K562 (cell line): ENCODE results near the gene NPAS2. TPM values are rescaled to one million over a fixed set of nuclear protein-coding genes. Genes with fewer than 3 reads are reported as not detected.

Experiments used
- ATAC-seq: fragments of 200-7000 bp; cut with Tn5 transposase; 3 replicates; pipeline ENCODE4 v1.9.1; 2020; ENCODE audit warnings: moderate library complexity
- BruUV-seq: library from RNA; stranded (reverse); fragments of 400-500 nt; replicated peaks from 2 replicates; lab custom pipeline; 2021; lab: Mats Ljungman, UMichigan
- CTCF ChIA-PET: fragments of 300-600 bp; formaldehyde crosslinking; extraction: SDS; loops from one replicate; lab custom pipeline; 2021; ENCODE audit warnings: low intra/inter-chr PET ratio; lab: Yijun Ruan, JAX
- POLR2A ChIA-PET: fragments of 300-600, 350-650 bp; sonication (Branson Sonifier 250); formaldehyde crosslinking; extraction: SDS; loops from one replicate; lab custom pipeline; 2021; ENCODE audit warnings: antibody characterized with exemption, inconsistent platforms; lab: Yijun Ruan, JAX
- DNase-seq, 4 experiments: peaks; one replicate each; pipeline versions ENCODE4 v3.0.0 to v3.0.0-alpha.2; 2011 to 2018; ENCODE audit warnings: low spot score in 3 of 4, mixed read lengths in 3 of 4; ENCODE audit errors: extremely low read depth in 1 of 4
- FAIRE-seq: peaks from 2 replicates; lab custom pipeline; 2011; peaks lifted over from hg19 to GRCh38; lab: Jason Lieb, UNC
- H2AFZ ChIP-seq: 2 replicates; pipeline ENCODE4 v1.6.0; 2011; ENCODE audit warnings: low read depth, low read length, control low read depth, inconsistent platforms
- H3K27ac ChIP-seq: fragments of 200-600 bp; 3 replicates; pipeline ENCODE4 v1.8.0; 2011; ENCODE audit warnings: low read depth, mild to moderate bottlenecking, control low read depth, inconsistent platforms, low read length, moderate library complexity, mixed read lengths; ENCODE audit errors: extremely low read depth
- H3K27me3 ChIP-seq, 2 experiments: fragments of 300-600 bp in 1 of 2; 2 replicates in 1 of 2; 3 replicates in 1 of 2; pipeline versions ENCODE4 v1.6.0 to v1.8.0; 2011; ENCODE audit warnings: inconsistent platforms in 2 of 2, low read length in 2 of 2, mild to moderate bottlenecking in 1 of 2, mixed read lengths in 1 of 2, moderate library complexity in 1 of 2; ENCODE audit not compliant: control insufficient read depth in 2 of 2, insufficient read depth in 2 of 2
- H3K36me3 ChIP-seq: fragments of 300-600 bp; 3 replicates; pipeline ENCODE4 v1.8.0; 2011; ENCODE audit warnings: mild to moderate bottlenecking, low read length, inconsistent platforms; ENCODE audit not compliant: control insufficient read depth, insufficient read depth
- H3K4me1 ChIP-seq, 2 experiments: fragments of 200-600 bp in 1 of 2; replicated peaks in 1 of 2; 2 replicates in 1 of 2; 3 replicates in 1 of 2; pipeline versions ENCODE4 v1.5.1 to v1.8.0; 2011; ENCODE audit warnings: inconsistent platforms in 2 of 2, low read length in 2 of 2, mild to moderate bottlenecking in 1 of 2, mixed read lengths in 1 of 2, moderate library complexity in 1 of 2; ENCODE audit not compliant: control insufficient read depth in 2 of 2, insufficient read depth in 2 of 2
- H3K4me2 ChIP-seq: 2 replicates; pipeline ENCODE4 v1.6.1; 2011; ENCODE audit warnings: low read length, control low read depth, inconsistent platforms, mixed read lengths; ENCODE audit not compliant: insufficient read depth
- H3K4me3 ChIP-seq: fragments of 200-600 bp; sonication (generic), shearing (Covaris generic); 2 replicates; pipeline ENCODE4 v1.5.1; 2016; ENCODE audit warnings: control low read depth, inconsistent platforms
- H3K79me2 ChIP-seq: fragments of 200-600 bp; 3 replicates; pipeline ENCODE4 v1.8.0; 2011; ENCODE audit warnings: low read length, inconsistent platforms; ENCODE audit not compliant: control insufficient read depth, insufficient read depth
- H3K9ac ChIP-seq, 2 experiments: 2 replicates each; pipeline versions ENCODE4 v1.6.0 to v1.6.1; 2011; ENCODE audit warnings: low read depth in 2 of 2, low read length in 2 of 2, control low read depth in 1 of 2, inconsistent platforms in 1 of 2, mild to moderate bottlenecking in 1 of 2, mixed read lengths in 1 of 2; ENCODE audit not compliant: insufficient read depth in 1 of 2
- H3K9me1 ChIP-seq: one replicate; pipeline ENCODE4 v1.6.0; 2011; ENCODE audit warnings: inconsistent platforms, mild to moderate bottlenecking, low read length, moderate library complexity; ENCODE audit not compliant: control insufficient read depth, insufficient read depth
- H3K9me3 ChIP-seq: replicated peaks from 2 replicates; pipeline ENCODE4 v1.5.1; 2011; ENCODE audit warnings: low read depth, low read length, inconsistent platforms; ENCODE audit not compliant: control insufficient read depth, insufficient read depth
- H4K20me1 ChIP-seq: replicated peaks from 2 replicates; pipeline ENCODE4 v1.6.1; 2011; ENCODE audit warnings: low read length, inconsistent platforms, mixed read lengths; ENCODE audit not compliant: control insufficient read depth, insufficient read depth
- ATF1 ChIP-seq, 2 experiments: fragments of 450-650 bp in 1 of 2; IDR thresholded peaks; 2 replicates each; pipeline ENCODE4 v1.6.1; 2016; ENCODE audit warnings: missing compliant biosample characterization in 1 of 2, missing genetic modification characterization in 1 of 2
- CCNT2 ChIP-seq: IDR thresholded peaks from 2 replicates; pipeline ENCODE4 v1.6.1; 2011; ENCODE audit warnings: borderline replicate concordance, low read depth, mild to moderate bottlenecking, moderate library complexity, mixed read lengths, low read length; ENCODE audit not compliant: insufficient read length; ENCODE audit errors: extremely low read depth
- CHCHD3 ChIP-seq: fragments of 250-450 bp; sonication (Bioruptor Pico); IDR thresholded peaks from 2 replicates; pipeline ENCODE4 v2.1.2; 2022; ENCODE audit warnings: mild to moderate bottlenecking
- FOSL1 ChIP-seq: fragments of 200-800 bp; sonication (Bioruptor generic); conservative IDR thresholded peaks from 2 replicates; pipeline ENCODE4 v1.6.1; 2016; ENCODE audit warnings: missing genetic modification characterization, missing compliant biosample characterization
- JUND ChIP-seq, 2 experiments: IDR thresholded peaks; 2 replicates in 1 of 2; 3 replicates in 1 of 2; pipeline ENCODE4 v1.6.1; 2011; ENCODE audit warnings: borderline replicate concordance in 2 of 2, low read depth in 2 of 2, low read length in 2 of 2, improper control_type of control experiment in 1 of 2, missing biosample characterization in 1 of 2, missing genetic modification characterization in 1 of 2, missing genetic modification reagents in 1 of 2
- POLR2A ChIP-seq: fragments of 450-650 bp; conservative IDR thresholded peaks from 2 replicates; pipeline ENCODE4 v1.6.1; 2016
- STAT5A ChIP-seq: IDR thresholded peaks from 2 replicates; pipeline ENCODE4 v1.6.1; 2012; ENCODE audit warnings: low read length, inconsistent platforms, borderline replicate concordance
- THRAP3 ChIP-seq: fragments of 450-650 bp; IDR thresholded peaks from 2 replicates; pipeline ENCODE4 v1.6.1; 2016; ENCODE audit warnings: mild to moderate bottlenecking, inconsistent platforms, borderline replicate concordance
- YBX1 ChIP-seq: fragments of 450-650 bp; IDR thresholded peaks from 2 replicates; pipeline ENCODE4 v1.7.1; 2016; ENCODE audit warnings: mild to moderate bottlenecking
- ZNF133 ChIP-seq: fragments of 250-450 bp; sonication (Bioruptor Pico); IDR thresholded peaks from 2 replicates; pipeline ENCODE4 v1.4.0; 2020; ENCODE audit warnings: mild to moderate bottlenecking
- ZNF395 ChIP-seq: fragments of 200-800 bp; sonication (Bioruptor generic); IDR thresholded peaks from 2 replicates; pipeline ENCODE4 v1.6.1; 2017; ENCODE audit warnings: missing genetic modification characterization, missing compliant biosample characterization
- ZNF436 ChIP-seq: fragments of 250-450, 450-650 bp; sonication (Bioruptor Pico); formaldehyde crosslinking; IDR thresholded peaks from 2 replicates; pipeline ENCODE4 v1.7.0; 2020; ENCODE audit warnings: mild to moderate bottlenecking
- ZNF644 ChIP-seq: fragments of 200-800 bp; sonication (Bioruptor generic); IDR thresholded peaks from 2 replicates; pipeline ENCODE4 v1.6.1; 2016; ENCODE audit warnings: low read depth, missing genetic modification characterization, missing compliant biosample characterization
- WGBS: fragments of 100-300 bp; shearing (Covaris generic); methylation state at CpG from one replicate; pipeline ENCODE4 v1.1.6; 2016; ENCODE audit warnings: low coverage, mixed read lengths; ENCODE audit not compliant: insufficient coverage; ENCODE audit errors: missing lambda C conversion rate; 5-methylcytosine and 5-hydroxymethylcytosine counted together
- in situ Hi-C: fragments of 300-500 bp; cut with MboI; formaldehyde crosslinking; loops from 4 replicates; pipeline ENCODE4 v1.15.0; 2018; ENCODE audit warnings: inconsistent platforms, mixed read lengths
- intact Hi-C: fragments of 100-400 bp; cut with micrococcal nuclease; formaldehyde crosslinking; loops from 2 replicates; pipeline ENCODE4 v1.14.2; 2022
- polyA plus RNA-seq, 8 experiments: library from polyadenylated mRNA; depleted of rRNA in 4 of 8; stranded (reverse) in 5 of 8; unstranded in 3 of 8; fragments of >200 nt; fragmentation: Nextera tagmentation in 2 of 8; fragmentation: Illumina TruSeq in 1 of 8; extraction: Ambion mirVana in 2 of 8; extraction: Trizol in 1 of 8; gene quantifications; 2 replicates each; pipeline versions ENCODE4 v1.2.1 to v1.2.3, GENCODE V29; 2011 to 2014; ENCODE audit warnings: inconsistent platforms in 1 of 8, missing spikeins in 1 of 8
- total RNA-seq, 7 experiments: library from RNA; depleted of rRNA in 6 of 7; stranded (reverse); fragments of >200 nt in 6 of 7; fragmentation: Illumina TruSeq in 2 of 7; extraction: Trizol in 2 of 7; gene quantifications; 2 replicates each; pipeline versions ENCODE4 v1.2.1 to v1.2.3, GENCODE V29; 2011 to 2021; ENCODE audit warnings: low replicate concordance in 1 of 7
- TF ChIP-seq, protein P1 (sequence below): fragments of 250-450 bp; sonication (Bioruptor Pico); IDR thresholded peaks from 2 replicates; pipeline ENCODE4 v1.4.0; 2020; ENCODE audit warnings: mild to moderate bottlenecking
- TF ChIP-seq, protein P2 (sequence below): IDR thresholded peaks from 2 replicates; pipeline ENCODE4 v1.6.1; 2014; ENCODE audit warnings: antibody characterized with exemption

NPAS2 gene
- total and polyA plus RNA-seq, 9 of the 15 experiments (the other 6 are each of a cell fraction or from before 2014, with no cell fraction given): 0.06 to 0.29 (median 0.07) TPM; not detected in 5

DNA sequence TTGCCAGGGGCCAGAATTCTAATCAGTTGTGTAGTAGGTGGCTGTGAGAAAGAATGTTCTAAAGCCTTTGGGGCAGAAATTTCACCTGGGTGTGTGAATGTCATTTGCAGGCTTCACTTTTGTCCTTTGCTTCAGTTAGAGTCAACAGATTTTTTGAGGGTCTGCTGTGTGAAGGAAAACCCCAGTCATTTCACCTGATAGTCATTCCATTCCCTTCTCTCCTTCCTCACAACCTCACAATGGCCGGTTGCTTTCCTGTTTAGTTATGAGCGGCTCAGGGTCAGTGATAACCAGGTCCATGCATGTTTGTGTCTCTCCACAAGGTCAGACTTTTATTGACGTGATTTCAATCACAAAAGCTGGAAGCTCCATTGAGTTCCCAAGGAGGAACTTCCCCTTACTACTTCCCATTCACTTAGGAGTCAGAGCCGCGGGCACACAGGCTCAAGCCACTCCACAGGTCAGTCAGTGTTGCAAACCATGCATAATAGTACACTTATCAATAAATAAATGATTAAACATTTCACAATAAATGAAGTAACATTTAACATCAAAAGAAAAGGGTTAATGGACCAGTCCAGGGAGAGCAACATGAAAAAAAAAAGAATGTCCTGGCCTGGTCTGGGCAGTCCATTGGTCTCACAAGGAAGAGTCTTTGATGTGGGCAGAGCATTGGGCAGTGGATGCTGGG, 74.3 kb downstream of the NPAS2 start:
- Histone ChIP-seq H3K9ac (no peak overlapping the region), H3K79me2 (no peaks in the 10 kb centered on the region), H3K27me3 (no peaks in the 10 kb centered on the region), H3K27ac (peak overlapping the region; percentile 59), H3K9me3 (no peaks in the 10 kb centered on the region), H2AFZ (peak overlapping the region; percentile 84), H3K4me1 (peaks cover 25 to 26% of the 10 kb centered on the region in 2 experiments), H3K9me1 (no peaks in the 10 kb centered on the region), H3K4me3 (no peak overlapping the region), H4K20me1 (no peaks in the 10 kb centered on the region), H3K4me2 (0 out of 2 replicates have a peak overlapping the region, but pooled peaks have one; percentile 5), H3K36me3 (no peaks in the 10 kb centered on the region)
- WGBS: 52% methylated on average over 5 of the region's 5 CpGs
- ATAC-seq (no peak), FAIRE-seq (no peak), DNase-seq (no peak)
- ChIA-PET CTCF (no interaction called here), POLR2A (interaction anchor here (0.7 to 1.4 kb wide), 3 partner anchors 8 to 31 kb away, joined by 3 to 6 read pairs (median 3); no protein-coding TSS in a partner anchor)
- intact Hi-C loops (no loop called here), in situ Hi-C loops (no loop called here)
- BruUV-seq: no TSS peak
- TF ChIP-seq, protein P1, sequence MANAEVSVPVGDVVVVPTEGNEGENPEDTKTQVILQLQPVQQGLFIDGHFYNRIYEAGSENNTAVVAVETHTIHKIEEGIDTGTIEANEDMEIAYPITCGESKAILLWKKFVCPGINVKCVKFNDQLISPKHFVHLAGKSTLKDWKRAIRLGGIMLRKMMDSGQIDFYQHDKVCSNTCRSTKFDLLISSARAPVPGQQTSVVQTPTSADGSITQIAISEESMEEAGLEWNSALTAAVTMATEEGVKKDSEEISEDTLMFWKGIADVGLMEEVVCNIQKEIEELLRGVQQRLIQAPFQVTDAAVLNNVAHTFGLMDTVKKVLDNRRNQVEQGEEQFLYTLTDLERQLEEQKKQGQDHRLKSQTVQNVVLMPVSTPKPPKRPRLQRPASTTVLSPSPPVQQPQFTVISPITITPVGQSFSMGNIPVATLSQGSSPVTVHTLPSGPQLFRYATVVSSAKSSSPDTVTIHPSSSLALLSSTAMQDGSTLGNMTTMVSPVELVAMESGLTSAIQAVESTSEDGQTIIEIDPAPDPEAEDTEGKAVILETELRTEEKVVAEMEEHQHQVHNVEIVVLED (CRISPR knock-in tag): no peak
- TF ChIP-seq POLR2A (peak; percentile 39; the same call in 1 of the 2 replicates), YBX1 (no peak), JUND (IDR thresholded peaks at IDR 0.05; ENCODE audit: borderline replicate concordance, low read depth, low read length) (no peak), JUND (tag; IDR thresholded peaks at IDR 0.05; ENCODE audit: borderline replicate concordance, low read depth, low read length) (0 out of 3 replicates have a peak, but pooled peaks have one; percentile 0), ZNF644 (tag) (0 out of 2 replicates have a peak, but pooled peaks have one; percentile 50), ZNF436 (no peak), THRAP3 (no peak), CCNT2 (no peak), ZNF133 (no peak), ZNF395 (CRISPR knock-in tag) (peak; percentile 58), ATF1 (CRISPR knock-in tag; IDR thresholded peaks at IDR 0.05) (no peak), ATF1 (tag; IDR thresholded peaks at IDR 0.05) (peak; percentile 48; the same call in 1 of the 2 replicates), CHCHD3 (CRISPR knock-in tag) (no peak), STAT5A (no peak), FOSL1 (tag) (peak; percentile 71)
- TF ChIP-seq, protein P2, sequence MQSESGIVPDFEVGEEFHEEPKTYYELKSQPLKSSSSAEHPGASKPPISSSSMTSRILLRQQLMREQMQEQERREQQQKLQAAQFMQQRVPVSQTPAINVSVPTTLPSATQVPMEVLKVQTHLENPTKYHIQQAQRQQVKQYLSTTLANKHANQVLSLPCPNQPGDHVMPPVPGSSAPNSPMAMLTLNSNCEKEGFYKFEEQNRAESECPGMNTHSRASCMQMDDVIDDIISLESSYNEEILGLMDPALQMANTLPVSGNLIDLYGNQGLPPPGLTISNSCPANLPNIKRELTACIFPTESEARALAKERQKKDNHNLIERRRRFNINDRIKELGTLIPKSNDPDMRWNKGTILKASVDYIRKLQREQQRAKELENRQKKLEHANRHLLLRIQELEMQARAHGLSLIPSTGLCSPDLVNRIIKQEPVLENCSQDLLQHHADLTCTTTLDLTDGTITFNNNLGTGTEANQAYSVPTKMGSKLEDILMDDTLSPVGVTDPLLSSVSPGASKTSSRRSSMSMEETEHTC: no peak
